ENCODE results near the gene NT5DC3.

Gene NT5DC3

DNA sequence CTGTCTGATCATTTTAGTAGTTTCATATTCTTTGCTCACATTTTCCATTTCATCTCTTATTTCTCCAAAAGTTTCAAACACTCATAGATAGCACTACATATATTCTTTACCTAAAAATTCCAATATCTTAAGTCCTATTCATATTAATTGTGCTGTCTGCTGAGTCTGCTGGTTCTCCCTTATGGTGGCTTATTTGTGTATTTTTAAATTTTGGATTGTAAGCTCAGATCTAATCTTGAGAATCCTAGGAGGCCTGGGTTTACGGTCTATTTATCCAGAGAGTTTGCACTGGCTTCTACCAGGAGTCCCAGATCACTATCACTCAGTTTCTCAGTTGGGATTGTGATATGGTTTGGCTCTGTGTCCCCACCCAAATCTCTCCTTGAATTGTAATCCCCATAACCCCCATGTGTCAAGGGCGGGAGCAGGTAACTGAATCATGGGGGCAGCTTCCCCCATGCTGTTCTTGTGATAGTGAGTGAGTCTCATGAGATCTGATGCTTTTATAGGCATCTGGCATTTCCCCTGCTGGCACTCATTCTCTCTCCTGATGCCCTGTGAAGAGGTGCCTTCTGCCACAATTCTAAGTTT, 10.2 kb downstream of the NT5DC3 start:
- no peak overlapping the region for H3K4me3 ChIP-seq (ENCODE audit: extremely low read depth, insufficient read depth, low read length, poor library complexity, severe bottlenecking)
- no CpG with 5 or more reads among the region's 2 CpGs for WGBS, 2 experiments (ENCODE audit: insufficient coverage in 2 of 2)
- H3K27ac ChIP-seq (ENCODE audit: low read depth, low read length, severe bottlenecking), result no peak overlapping the region
- peaks cover 9% of the 10 kb centered on the region for H3K9me3 ChIP-seq (ENCODE audit: control insufficient read depth, low read length)
- H3K36me3 ChIP-seq (ENCODE audit: control insufficient read depth, insufficient read depth, low read length), result peaks cover 3% of the 10 kb centered on the region
- peaks cover 7% of the 10 kb centered on the region for H3K4me1 ChIP-seq (ENCODE audit: control insufficient read depth, insufficient read depth, low read length, poor library complexity, severe bottlenecking)

DNA sequence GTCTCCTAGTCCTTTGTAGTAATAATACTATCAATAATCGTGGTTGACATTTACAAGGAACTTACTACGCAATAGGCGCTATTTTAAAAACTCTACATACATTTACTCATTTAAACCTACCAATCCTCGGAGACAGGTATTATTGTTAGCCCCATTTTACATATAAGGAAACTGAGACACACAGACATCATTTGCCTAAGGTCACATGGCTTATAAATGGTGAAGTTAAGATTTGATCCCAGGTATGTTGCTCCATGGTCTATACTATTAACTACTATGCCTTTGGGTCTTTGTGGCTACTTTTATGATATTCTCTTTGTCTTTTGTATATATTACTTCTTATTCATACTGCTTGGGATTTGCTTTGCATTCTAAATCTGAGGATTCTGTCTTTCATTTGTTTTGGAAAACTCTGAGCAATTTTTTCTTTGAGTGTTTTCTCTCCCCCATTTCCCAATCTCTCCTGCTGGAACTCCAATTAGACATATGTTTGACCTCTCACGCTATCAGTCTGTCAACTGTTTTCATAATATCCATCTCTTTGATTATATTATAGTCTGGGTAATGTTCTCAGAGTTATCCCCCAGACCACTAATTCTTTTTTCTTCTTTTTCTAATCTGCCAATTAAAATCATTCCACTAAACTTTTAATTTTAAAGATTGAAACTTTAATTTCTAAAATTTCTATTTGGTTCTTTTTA, 10.9 kb downstream of the NT5DC3 start:
- peaks cover 7% of the 10 kb centered on the region for H3K4me1 ChIP-seq (ENCODE audit: control insufficient read depth, insufficient read depth, low read length, poor library complexity, severe bottlenecking)
- WGBS, 2 experiments (ENCODE audit: insufficient coverage in 2 of 2), result 100% methylated on average over 1 of the region's 5 CpGs
- H3K27ac ChIP-seq (ENCODE audit: low read depth, low read length, severe bottlenecking), result no peak overlapping the region
- H3K9me3 ChIP-seq (ENCODE audit: control insufficient read depth, low read length), result peaks cover 9% of the 10 kb centered on the region
- no peak overlapping the region for H3K4me3 ChIP-seq (ENCODE audit: extremely low read depth, insufficient read depth, low read length, poor library complexity, severe bottlenecking)
- H3K36me3 ChIP-seq (ENCODE audit: control insufficient read depth, insufficient read depth, low read length), result no peaks in the 10 kb centered on the region

DNA sequence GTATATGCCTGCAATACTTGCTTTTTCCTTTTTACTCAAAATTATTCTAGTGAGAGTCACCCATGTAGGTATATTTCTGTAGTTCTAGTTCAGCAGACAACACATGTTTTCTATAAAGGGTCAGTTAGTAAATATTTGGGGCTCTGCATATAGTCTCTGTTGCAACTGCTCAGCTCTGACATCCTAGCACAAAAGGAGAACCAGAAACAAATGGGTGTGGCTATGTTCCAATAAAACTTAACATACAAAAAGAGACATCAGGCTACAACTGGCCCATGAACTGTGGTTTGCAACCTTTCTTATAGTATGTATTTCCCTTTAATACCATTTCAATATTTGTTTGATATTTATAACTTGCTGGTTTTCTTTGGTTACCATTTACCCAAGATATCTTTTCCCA, 11.9 kb downstream of the NT5DC3 start:
- Histone ChIP-seq H3K9me3 (ENCODE audit: control insufficient read depth, low read length) (peaks cover 9% of the 10 kb centered on the region), H3K36me3 (ENCODE audit: control insufficient read depth, insufficient read depth, low read length) (no peaks in the 10 kb centered on the region), H3K27ac (ENCODE audit: low read depth, low read length, severe bottlenecking) (no peak overlapping the region), H3K4me1 (ENCODE audit: control insufficient read depth, insufficient read depth, low read length, poor library complexity, severe bottlenecking) (peaks cover 6% of the 10 kb centered on the region), H3K4me3 (ENCODE audit: extremely low read depth, insufficient read depth, low read length, poor library complexity, severe bottlenecking) (no peak overlapping the region)

DNA sequence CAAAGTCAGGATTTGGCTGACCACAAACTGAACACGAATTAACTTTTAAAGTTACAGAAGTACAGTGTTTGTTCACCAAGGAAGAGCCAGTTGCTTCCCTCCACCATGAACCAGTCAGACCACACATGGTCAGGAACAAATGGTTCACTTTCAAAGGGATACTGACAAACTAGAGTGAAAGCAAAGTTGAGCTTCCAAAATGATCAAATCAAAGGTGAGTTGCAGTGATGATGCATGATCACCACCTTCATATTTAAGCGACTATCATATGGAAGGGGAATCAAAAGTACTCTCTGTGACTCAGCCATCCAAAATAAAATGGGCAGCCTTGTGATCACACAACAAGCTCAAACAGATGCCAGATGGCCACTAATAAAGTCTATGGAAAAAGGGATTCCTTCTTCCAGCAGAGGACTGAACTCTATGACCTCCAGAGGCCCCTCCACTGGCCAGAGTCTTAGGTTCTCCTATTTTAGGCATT, 13.1 kb downstream of the NT5DC3 start:
- Histone ChIP-seq H3K36me3 (ENCODE audit: control insufficient read depth, insufficient read depth, low read length) (no peaks in the 10 kb centered on the region), H3K4me1 (ENCODE audit: control insufficient read depth, insufficient read depth, low read length, poor library complexity, severe bottlenecking) (no peaks in the 10 kb centered on the region), H3K27ac (ENCODE audit: low read depth, low read length, severe bottlenecking) (no peak overlapping the region), H3K4me3 (ENCODE audit: extremely low read depth, insufficient read depth, low read length, poor library complexity, severe bottlenecking) (no peak overlapping the region), H3K9me3 (ENCODE audit: control insufficient read depth, low read length) (peaks cover 9% of the 10 kb centered on the region)
- WGBS, 2 experiments (ENCODE audit: insufficient coverage in 2 of 2), result 100% methylated on average over 1 of the region's 2 CpGs

DNA sequence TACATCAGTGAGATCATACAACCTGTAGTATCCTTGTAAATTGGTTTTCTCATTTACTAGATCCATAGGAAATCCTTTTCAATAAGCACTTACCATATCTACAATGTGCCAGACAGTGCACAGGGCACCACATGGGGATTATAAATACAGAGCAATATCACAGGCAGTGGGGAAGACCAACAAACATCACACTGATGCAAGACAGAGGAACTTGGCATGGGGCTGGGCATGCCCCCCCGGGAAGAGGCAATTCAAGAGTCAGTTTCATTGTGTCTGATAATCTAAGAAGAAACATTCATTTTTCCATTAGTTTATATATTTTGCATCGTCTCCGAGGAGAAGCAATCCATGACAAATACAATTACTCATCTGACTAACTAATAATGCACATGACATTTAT, 16.2 kb downstream of the NT5DC3 start:
- Histone ChIP-seq H3K4me1 (ENCODE audit: control insufficient read depth, insufficient read depth, low read length, poor library complexity, severe bottlenecking) (no peaks in the 10 kb centered on the region), H3K9me3 (ENCODE audit: control insufficient read depth, low read length) (peaks cover 7% of the 10 kb centered on the region), H3K36me3 (ENCODE audit: control insufficient read depth, insufficient read depth, low read length) (peaks cover 10% of the 10 kb centered on the region), H3K27ac (ENCODE audit: low read depth, low read length, severe bottlenecking) (no peak overlapping the region), H3K4me3 (ENCODE audit: extremely low read depth, insufficient read depth, low read length, poor library complexity, severe bottlenecking) (no peak overlapping the region)
- WGBS, 2 experiments (ENCODE audit: insufficient coverage in 2 of 2), result 100% methylated on average over 1 of the region's 3 CpGs; no CpG with 5 or more reads in 1 of the 2 experiments

DNA sequence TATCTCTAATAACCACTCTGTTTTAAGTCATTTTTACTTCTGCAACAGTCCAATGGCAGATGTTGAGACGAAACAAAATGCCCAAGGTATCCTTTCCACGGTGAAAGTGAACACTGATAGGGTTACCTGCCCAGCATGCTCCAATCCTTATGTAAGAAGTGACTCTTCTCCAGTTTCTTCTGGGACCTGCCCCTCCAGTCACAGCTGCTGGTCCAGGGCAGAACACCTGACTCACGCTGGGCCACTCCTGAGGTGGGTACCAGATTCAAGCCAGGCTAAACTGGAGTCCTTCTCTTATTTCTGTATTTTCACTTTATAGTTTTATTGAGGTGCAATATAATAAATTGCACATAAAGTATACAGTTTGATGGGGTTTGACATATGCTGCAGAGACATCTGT, 16.7 kb downstream of the NT5DC3 start:
- Histone ChIP-seq H3K27ac (ENCODE audit: low read depth, low read length, severe bottlenecking) (no peak overlapping the region), H3K4me3 (ENCODE audit: extremely low read depth, insufficient read depth, low read length, poor library complexity, severe bottlenecking) (no peak overlapping the region), H3K36me3 (ENCODE audit: control insufficient read depth, insufficient read depth, low read length) (peaks cover 10% of the 10 kb centered on the region), H3K9me3 (ENCODE audit: control insufficient read depth, low read length) (peaks cover 7% of the 10 kb centered on the region), H3K4me1 (ENCODE audit: control insufficient read depth, insufficient read depth, low read length, poor library complexity, severe bottlenecking) (no peaks in the 10 kb centered on the region)
- WGBS, 2 experiments (ENCODE audit: insufficient coverage in 2 of 2), result 93 to 96% methylated on average over 2 of the region's 3 CpGs

DNA sequence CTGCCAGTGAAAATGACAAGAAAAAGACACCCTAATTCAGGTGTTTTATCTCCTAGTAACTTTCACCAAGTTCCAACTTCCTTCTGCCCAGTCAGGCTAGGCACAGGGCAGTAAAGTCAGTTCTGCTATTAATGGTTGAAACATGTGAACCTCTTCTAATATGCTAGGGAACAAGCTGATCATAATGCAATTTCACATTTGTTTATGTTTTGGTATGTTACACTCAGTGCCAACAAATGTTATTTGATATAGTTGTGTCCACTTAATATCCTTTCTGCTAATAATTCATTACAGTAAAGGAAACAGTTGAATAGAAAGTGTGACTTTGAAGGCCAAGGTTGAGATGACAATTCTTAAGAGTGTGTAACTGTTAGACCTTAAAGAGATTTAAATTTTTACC, 17.2 kb downstream of the NT5DC3 start:
- Histone ChIP-seq H3K9me3 (ENCODE audit: control insufficient read depth, low read length) (peaks cover 7% of the 10 kb centered on the region), H3K4me1 (ENCODE audit: control insufficient read depth, insufficient read depth, low read length, poor library complexity, severe bottlenecking) (no peaks in the 10 kb centered on the region), H3K27ac (ENCODE audit: low read depth, low read length, severe bottlenecking) (no peak overlapping the region), H3K4me3 (ENCODE audit: extremely low read depth, insufficient read depth, low read length, poor library complexity, severe bottlenecking) (no peak overlapping the region), H3K36me3 (ENCODE audit: control insufficient read depth, insufficient read depth, low read length) (peaks cover 10% of the 10 kb centered on the region)

DNA sequence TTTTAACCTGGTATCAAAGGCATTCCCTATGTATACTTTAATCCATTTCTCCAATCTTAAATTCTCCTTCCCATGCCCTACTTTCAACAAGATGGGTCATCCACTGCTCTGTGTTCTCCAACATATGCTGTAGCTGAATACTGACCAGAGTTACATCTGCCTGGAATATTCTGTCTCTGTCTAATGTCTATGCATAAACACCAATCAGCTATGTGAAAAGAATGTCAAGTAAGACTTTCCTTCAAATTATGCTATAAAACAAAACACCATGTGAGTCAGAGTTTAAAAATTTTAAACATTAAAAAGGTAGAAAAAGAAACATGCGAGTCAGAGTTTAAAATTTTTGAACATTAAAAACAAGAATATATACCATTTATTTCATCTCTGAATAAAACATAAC, 19.3 kb downstream of the NT5DC3 start:
- H3K4me3 ChIP-seq (ENCODE audit: extremely low read depth, insufficient read depth, low read length, poor library complexity, severe bottlenecking), result no peak overlapping the region
- no peak overlapping the region for H3K27ac ChIP-seq (ENCODE audit: low read depth, low read length, severe bottlenecking)
- peaks cover 7% of the 10 kb centered on the region for H3K9me3 ChIP-seq (ENCODE audit: control insufficient read depth, low read length)
- peaks cover 10% of the 10 kb centered on the region for H3K36me3 ChIP-seq (ENCODE audit: control insufficient read depth, insufficient read depth, low read length)
- H3K4me1 ChIP-seq (ENCODE audit: control insufficient read depth, insufficient read depth, low read length, poor library complexity, severe bottlenecking), result no peaks in the 10 kb centered on the region
- no CpG with 5 or more reads among the region's 1 CpG for WGBS, 2 experiments (ENCODE audit: insufficient coverage in 2 of 2)

DNA sequence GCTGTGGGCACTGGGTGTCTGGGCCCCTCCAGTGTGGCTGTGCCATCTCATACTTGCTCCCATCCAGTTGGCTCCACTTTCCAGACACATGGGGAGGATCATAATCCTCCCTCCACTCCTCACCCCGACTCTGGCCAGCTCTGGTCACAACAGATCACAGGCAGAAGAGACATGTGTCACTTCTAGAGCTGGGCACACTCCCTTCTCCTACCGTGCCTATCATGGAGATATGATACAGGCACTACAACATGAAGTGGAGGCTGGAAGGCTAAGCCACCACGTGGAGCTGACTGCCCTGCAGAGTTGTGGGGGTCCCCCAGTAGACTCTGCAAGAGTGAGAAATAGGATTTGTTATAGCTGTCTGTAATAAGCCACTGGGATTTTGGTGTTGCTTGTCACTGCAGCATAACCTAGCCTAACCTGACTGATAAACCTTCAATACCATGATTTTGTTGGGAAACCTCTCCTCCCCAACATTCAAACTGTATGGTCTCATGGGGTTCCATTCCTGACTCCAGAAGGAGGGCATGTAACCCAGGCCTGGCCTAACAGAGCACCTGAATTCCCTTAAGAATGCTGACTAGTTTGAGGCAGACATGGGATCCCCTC, 20.0 kb downstream of the NT5DC3 start:
- Histone ChIP-seq H3K9me3 (ENCODE audit: control insufficient read depth, low read length) (peaks cover 7% of the 10 kb centered on the region), H3K27ac (ENCODE audit: low read depth, low read length, severe bottlenecking) (no peak overlapping the region), H3K36me3 (ENCODE audit: control insufficient read depth, insufficient read depth, low read length) (peaks cover 10% of the 10 kb centered on the region), H3K4me1 (ENCODE audit: control insufficient read depth, insufficient read depth, low read length, poor library complexity, severe bottlenecking) (no peaks in the 10 kb centered on the region), H3K4me3 (ENCODE audit: extremely low read depth, insufficient read depth, low read length, poor library complexity, severe bottlenecking) (no peak overlapping the region)
- 100% methylated on average over 2 of the region's 3 CpGs for WGBS, 2 experiments (ENCODE audit: insufficient coverage in 2 of 2)

DNA sequence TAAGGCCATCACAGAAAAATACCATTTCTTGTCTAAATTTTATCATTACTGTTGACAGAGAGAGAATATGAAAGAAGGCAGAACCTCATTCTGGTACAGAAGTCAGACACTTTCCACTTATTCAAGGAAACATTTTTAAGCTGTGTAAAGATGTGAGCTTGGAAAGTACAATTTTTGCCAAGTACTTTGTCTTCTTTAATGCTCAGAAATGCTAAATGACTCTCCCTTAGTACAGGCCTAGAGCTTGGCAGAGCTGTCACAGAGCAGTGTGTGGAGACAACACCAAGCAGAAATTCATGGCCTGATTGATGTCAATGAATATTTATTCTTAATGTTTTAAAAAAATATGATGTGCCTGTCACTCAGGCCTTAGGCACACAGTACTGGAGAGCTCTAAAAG, 20.7 kb downstream of the NT5DC3 start:
- Histone ChIP-seq H3K36me3 (ENCODE audit: control insufficient read depth, insufficient read depth, low read length) (peaks cover 10% of the 10 kb centered on the region), H3K27ac (ENCODE audit: low read depth, low read length, severe bottlenecking) (no peak overlapping the region), H3K4me1 (ENCODE audit: control insufficient read depth, insufficient read depth, low read length, poor library complexity, severe bottlenecking) (no peaks in the 10 kb centered on the region), H3K4me3 (ENCODE audit: extremely low read depth, insufficient read depth, low read length, poor library complexity, severe bottlenecking) (no peak overlapping the region), H3K9me3 (ENCODE audit: control insufficient read depth, low read length) (peaks cover 7% of the 10 kb centered on the region)

DNA sequence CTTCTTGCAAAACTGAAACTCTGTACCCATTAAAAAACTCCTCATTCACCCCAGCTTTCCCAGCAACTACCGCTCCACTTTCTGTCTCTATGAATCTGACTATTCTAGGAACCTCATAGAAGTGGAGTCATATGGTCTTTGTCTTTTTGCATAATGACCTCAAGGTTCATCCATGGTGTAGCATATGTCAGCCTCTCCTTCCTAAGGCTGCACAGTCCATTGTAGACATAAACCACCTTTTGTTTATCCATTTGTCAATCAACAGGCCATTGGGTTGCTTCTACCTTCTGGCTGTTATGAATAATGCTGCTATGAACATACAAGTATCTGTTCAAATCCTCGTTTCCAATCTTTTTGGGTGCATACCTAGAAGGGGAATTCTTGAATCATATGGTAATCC, 21.1 kb downstream of the NT5DC3 start:
- WGBS, 2 experiments (ENCODE audit: insufficient coverage in 2 of 2), result 88 to 100% methylated on average over 1 to 2 of the region's 2 CpGs
- Histone ChIP-seq H3K4me3 (ENCODE audit: extremely low read depth, insufficient read depth, low read length, poor library complexity, severe bottlenecking) (no peak overlapping the region), H3K4me1 (ENCODE audit: control insufficient read depth, insufficient read depth, low read length, poor library complexity, severe bottlenecking) (no peaks in the 10 kb centered on the region), H3K36me3 (ENCODE audit: control insufficient read depth, insufficient read depth, low read length) (peaks cover 10% of the 10 kb centered on the region), H3K27ac (ENCODE audit: low read depth, low read length, severe bottlenecking) (no peak overlapping the region), H3K9me3 (ENCODE audit: control insufficient read depth, low read length) (peaks cover 7% of the 10 kb centered on the region)

Data from mesodermal cell (in vitro differentiated cells).